GM12801 (cell line): Measurements from ENCODE around the gene DDX46.

Experiments
- TF ChIP-seq, protein P1 (sequence below): IDR thresholded peaks from one replicate; pipeline ENCODE4 v1.5.1; 2011; ENCODE audit warnings: control low read depth; ENCODE audit not compliant: insufficient read length; ENCODE audit errors: extremely low read depth

DDX46 gene

GRCh38 chr5:134792286-134792685 lies 33.7 kb downstream of the DDX46 start:
- TF ChIP-seq, protein P1, sequence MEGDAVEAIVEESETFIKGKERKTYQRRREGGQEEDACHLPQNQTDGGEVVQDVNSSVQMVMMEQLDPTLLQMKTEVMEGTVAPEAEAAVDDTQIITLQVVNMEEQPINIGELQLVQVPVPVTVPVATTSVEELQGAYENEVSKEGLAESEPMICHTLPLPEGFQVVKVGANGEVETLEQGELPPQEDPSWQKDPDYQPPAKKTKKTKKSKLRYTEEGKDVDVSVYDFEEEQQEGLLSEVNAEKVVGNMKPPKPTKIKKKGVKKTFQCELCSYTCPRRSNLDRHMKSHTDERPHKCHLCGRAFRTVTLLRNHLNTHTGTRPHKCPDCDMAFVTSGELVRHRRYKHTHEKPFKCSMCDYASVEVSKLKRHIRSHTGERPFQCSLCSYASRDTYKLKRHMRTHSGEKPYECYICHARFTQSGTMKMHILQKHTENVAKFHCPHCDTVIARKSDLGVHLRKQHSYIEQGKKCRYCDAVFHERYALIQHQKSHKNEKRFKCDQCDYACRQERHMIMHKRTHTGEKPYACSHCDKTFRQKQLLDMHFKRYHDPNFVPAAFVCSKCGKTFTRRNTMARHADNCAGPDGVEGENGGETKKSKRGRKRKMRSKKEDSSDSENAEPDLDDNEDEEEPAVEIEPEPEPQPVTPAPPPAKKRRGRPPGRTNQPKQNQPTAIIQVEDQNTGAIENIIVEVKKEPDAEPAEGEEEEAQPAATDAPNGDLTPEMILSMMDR = no peak

- TF ChIP-seq, protein P1 = no peak
These were observed 34.5 kb downstream of the DDX46 start for GRCh38 chr5:134793111-134793510.

GRCh38 chr5:134794082-134794481 lies 35.5 kb downstream of the DDX46 start:
- TF ChIP-seq, protein P1 = no peak

DNA sequence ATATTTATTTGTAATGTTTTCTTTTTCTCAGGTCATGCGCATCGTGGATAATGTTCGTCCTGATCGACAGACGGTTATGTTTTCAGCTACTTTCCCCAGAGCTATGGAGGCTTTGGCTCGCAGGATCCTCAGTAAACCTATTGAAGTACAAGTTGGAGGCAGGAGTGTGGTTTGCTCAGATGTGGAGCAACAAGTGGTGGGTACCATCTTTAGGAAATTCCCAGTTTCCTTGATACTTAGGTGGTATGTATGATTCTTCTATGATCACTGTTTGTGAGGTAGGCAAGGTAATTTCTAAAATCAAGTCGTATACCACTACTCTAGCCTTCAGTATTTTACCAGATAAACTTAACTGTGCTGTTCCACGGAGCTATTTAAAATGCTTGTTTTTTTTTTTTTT lies 36.2 kb downstream of the DDX46 start:
- TF ChIP-seq, protein P1 = no peak

DNA sequence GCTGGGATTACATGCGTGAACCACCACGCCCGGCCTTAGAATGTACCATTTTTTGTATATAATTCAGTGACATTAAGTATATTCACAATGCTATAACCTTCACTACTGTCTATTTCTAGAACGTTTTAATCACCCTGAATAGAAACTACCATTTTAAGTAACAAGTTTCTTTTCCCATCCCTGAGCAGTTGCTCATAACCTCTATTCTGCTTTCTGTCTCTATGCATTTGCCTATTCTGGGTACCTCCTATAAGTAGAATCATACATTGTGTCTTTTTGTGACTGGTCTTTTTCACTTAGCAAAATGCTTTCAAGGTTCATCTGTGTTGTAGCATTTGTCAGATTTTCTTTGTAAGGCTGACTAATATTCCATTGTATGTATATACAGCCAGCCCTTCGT lies 39.9 kb downstream of the DDX46 start:
- TF ChIP-seq, protein P1 = no peak

- TF ChIP-seq, protein P1 = no peak
These were observed 45.2 kb downstream of the DDX46 start for GRCh38 chr5:134803821-134804220.

DNA sequence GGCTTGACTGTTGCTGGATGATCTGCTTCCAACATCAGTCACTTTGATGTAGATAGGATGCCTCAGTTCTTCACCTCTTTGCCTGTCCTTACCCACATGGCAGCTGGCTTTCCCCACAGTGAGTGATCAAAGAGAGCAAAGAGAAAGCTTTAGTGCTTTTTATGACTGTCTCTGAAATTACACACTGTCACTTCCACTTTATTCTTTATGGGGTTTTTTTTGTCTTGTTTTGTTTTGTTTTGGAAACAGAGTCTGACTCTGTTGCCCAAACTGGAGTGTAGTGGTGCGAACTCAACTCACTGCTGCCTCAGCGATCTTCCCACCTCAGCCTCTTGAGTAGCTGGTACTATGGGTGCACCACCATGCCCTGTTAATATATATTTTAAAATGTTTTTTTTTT lies 54.8 kb downstream of the DDX46 start:
- TF ChIP-seq, protein P1 = no peak

GRCh38 chr5:134813827-134814226 lies 55.2 kb downstream of the DDX46 start:
- TF ChIP-seq, protein P1 = no peak
